Urinary bladder (tissue), 4 donors: Measurements from ENCODE around the gene COL9A3. TPM values are rescaled to one million over a fixed set of nuclear protein-coding genes. Genes with fewer than 3 reads are reported as not detected.

Experiments
- DNase-seq: peaks from one replicate; pipeline ENCODE4 v3.0.0-alpha.2; 2015; ENCODE audit errors: extremely low spot score
- H3K27ac ChIP-seq: one replicate; pipeline ENCODE4 v1.5.1; 2013; ENCODE audit warnings: low read depth, mild to moderate bottlenecking, moderate library complexity
- H3K36me3 ChIP-seq: one replicate; pipeline ENCODE4 v1.6.1; 2013; ENCODE audit warnings: mild to moderate bottlenecking, moderate library complexity; ENCODE audit not compliant: insufficient read depth
- H3K4me1 ChIP-seq: one replicate; pipeline ENCODE4 v1.6.1; 2013; ENCODE audit warnings: mild to moderate bottlenecking, moderate library complexity; ENCODE audit not compliant: insufficient read depth
- H3K4me3 ChIP-seq: one replicate; pipeline ENCODE4 v1.5.1; 2013; ENCODE audit warnings: low read depth, low read length
- WGBS: extraction: QIAGEN DNeasy Blood & Tissue Kit; methylation state at CpG from one replicate; pipeline ENCODE4 v1.1.7; 2013; 5-methylcytosine and 5-hydroxymethylcytosine counted together
- polyA plus RNA-seq: library from polyadenylated mRNA; stranded (reverse); fragments of 200-250 nt; gene quantifications from one replicate; pipeline ENCODE4 v1.2.3, GENCODE V29; 2013
- total RNA-seq: library from RNA; depleted of rRNA; stranded (reverse); fragments of >200 nt; gene quantifications from one replicate; pipeline ENCODE4 v1.2.3, GENCODE V29; 2014
- donor health status: healthy with polysubstance abuse.
- donor health status: healthy.

The COL9A3 gene
- total and polyA plus RNA-seq, 2 donors, result 9.8 to 101 TPM

- H3K27ac ChIP-seq, result no peak overlapping the region
- DNase-seq, result no peak
- 28% methylated on average over 25 of the region's 25 CpGs for WGBS
- peak overlapping the region; percentile 95 for H3K4me3 ChIP-seq
- H3K36me3 ChIP-seq, result peaks cover 2% of the 10 kb centered on the region
- peaks cover 2% of the 10 kb centered on the region for H3K4me1 ChIP-seq
Measured at GRCh38 chr20:62805711-62806382, 11.0 kb upstream of the COL9A3 start.

GRCh38 chr20:62806383-62807050 lies 10.3 kb upstream of the COL9A3 start:
- WGBS, result 65% methylated on average over 11 of the region's 11 CpGs
- peaks cover 2% of the 10 kb centered on the region for H3K4me1 ChIP-seq
- no peak for DNase-seq
- H3K4me3 ChIP-seq, result no peak overlapping the region
- no peak overlapping the region for H3K27ac ChIP-seq
- peaks cover 2% of the 10 kb centered on the region for H3K36me3 ChIP-seq

DNA sequence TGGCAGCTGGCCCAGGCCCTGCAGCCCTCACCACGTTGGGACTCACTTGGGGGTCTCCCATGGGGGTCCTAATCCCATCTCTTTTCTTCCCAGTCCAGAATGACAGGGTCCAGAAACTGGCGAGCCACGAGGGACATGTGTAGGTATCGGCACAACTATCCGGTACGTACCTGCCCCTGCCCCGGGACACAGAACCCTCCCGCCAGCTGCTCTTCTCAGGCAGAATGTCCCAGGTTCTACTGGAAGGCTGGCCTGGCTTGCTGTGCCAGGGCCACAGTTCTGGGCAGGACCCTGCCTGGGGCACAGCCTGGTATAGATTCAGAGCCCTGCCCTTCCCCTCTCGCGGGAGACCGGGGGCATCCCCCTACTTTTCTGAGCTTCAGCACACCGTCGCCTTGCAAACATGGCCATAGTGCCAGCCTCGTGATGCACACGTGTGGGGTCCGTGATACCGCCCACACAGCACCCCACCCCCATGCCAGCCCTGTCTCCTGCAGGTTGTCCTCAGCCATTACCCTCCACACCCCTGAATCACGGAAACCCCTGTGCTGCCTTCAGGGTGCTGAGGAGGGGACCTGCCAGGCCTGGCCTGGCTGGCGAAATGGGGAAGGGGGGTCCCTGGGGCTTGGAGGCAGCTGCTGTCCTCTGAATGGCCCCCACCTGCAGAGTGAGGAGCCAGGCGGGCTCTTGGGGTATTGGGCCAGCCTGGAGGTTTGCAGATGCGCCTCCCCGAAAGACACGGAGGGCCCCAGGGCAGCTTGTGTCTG lies 9.2 kb upstream of the COL9A3 start:
- Histone ChIP-seq H3K4me1 (peaks cover 2% of the 10 kb centered on the region), H3K27ac (no peak overlapping the region), H3K36me3 (peaks cover 10% of the 10 kb centered on the region), H3K4me3 (no peak overlapping the region)
- DNase-seq, result no peak
- WGBS, result 83% methylated on average over 23 of the region's 23 CpGs

DNA sequence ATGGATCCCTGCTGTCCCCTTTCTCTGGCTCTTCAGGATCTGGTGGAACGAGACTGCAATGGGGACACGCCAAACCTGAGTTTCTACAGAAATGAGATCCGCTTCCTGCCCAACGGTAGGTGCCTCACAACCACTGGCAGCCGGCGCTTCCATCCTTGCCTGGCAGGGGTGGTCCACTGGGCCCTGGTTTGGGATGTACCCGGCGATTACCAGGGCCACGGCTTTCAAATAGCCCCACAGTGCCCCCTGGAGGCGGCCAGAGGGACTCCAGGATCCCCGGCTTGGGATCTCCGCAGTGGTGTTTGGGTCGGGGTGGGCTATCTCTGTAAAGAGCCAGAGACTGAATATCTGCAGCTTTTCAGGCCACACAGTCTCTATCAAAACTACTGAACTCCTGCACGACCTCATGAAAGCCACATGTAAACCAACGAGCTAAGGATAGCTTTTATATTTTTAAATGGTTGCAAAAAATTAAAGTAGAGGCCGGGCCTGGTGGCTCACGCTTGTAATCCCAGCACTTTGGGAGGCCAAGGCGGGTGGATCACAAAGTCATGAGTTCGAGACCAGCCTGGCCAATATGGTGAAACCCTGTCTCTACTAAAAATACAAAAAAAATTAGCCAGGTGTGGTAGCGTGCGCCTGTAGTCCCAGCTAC lies 8.5 kb upstream of the COL9A3 start:
- peaks cover 12% of the 10 kb centered on the region for H3K36me3 ChIP-seq
- no peak for DNase-seq
- peaks cover 2% of the 10 kb centered on the region for H3K4me1 ChIP-seq
- no peak overlapping the region for H3K4me3 ChIP-seq
- 44% methylated on average over 21 of the region's 21 CpGs for WGBS
- H3K27ac ChIP-seq, result no peak overlapping the region

- H3K27ac ChIP-seq, result no peak overlapping the region
- no peak for DNase-seq
- H3K36me3 ChIP-seq, result peaks cover 12% of the 10 kb centered on the region
- no peak overlapping the region for H3K4me3 ChIP-seq
- WGBS, result 93% methylated on average over 24 of the region's 24 CpGs
- H3K4me1 ChIP-seq, result peaks cover 2% of the 10 kb centered on the region
Measured at GRCh38 chr20:62809530-62810428, 7.1 kb upstream of the COL9A3 start.

DNA sequence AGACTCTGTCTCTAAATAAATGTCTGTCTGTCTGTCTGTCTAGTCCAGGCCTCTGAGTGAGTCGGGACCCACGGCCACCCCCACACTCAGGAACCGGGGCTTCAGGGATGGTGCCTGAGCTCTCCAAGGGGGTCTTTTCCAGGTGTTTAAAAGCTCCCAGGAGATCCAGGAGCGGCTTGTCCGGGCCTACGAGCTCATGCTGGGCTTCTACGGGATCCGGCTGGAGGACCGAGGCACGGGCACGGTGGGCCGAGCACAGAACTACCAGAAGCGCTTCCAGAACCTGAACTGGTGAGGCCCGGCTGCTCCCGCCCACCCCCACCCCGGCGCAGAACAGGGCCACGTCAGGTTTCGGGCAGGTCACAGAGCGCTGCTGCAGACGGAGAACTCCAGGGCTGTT lies 5.5 kb upstream of the COL9A3 start:
- 94% methylated on average over 21 of the region's 21 CpGs for WGBS
- DNase-seq, result no peak
- Histone ChIP-seq H3K36me3 (peaks cover 12% of the 10 kb centered on the region), H3K27ac (no peak overlapping the region), H3K4me3 (no peak overlapping the region), H3K4me1 (peaks cover under 1% of the 10 kb centered on the region)

- 80% methylated on average over 10 of the region's 10 CpGs for WGBS
- Histone ChIP-seq H3K27ac (no peak overlapping the region), H3K4me3 (no peak overlapping the region), H3K36me3 (peaks cover 12% of the 10 kb centered on the region), H3K4me1 (peaks cover 4% of the 10 kb centered on the region)
- DNase-seq, result no peak
Measured at GRCh38 chr20:62811720-62812119, 5.1 kb upstream of the COL9A3 start.

DNA sequence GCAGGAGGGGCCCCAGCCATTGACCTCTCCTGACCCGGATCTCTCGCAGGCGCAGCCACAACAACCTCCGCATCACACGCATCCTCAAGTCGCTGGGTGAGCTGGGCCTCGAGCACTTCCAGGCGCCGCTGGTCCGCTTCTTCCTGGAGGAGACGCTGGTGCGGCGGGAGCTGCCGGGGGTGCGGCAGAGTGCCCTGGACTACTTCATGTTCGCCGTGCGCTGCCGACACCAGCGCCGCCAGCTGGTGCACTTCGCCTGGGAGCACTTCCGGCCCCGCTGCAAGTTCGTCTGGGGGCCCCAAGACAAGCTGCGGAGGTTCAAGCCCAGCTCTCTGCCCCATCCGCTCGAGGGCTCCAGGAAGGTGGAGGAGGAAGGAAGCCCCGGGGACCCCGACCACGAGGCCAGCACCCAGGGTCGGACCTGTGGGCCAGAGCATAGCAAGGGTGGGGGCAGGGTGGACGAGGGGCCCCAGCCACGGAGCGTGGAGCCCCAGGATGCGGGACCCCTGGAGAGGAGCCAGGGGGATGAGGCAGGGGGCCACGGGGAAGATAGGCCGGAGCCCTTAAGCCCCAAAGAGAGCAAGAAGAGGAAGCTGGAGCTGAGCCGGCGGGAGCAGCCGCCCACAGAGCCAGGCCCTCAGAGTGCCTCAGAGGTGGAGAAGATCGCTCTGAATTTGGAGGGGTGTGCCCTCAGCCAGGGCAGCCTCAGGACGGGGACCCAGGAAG lies 4.5 kb upstream of the COL9A3 start:
- 85% methylated on average over 43 of the region's 43 CpGs for WGBS
- H3K36me3 ChIP-seq, result peaks cover 12% of the 10 kb centered on the region
- no peak for DNase-seq

DNA sequence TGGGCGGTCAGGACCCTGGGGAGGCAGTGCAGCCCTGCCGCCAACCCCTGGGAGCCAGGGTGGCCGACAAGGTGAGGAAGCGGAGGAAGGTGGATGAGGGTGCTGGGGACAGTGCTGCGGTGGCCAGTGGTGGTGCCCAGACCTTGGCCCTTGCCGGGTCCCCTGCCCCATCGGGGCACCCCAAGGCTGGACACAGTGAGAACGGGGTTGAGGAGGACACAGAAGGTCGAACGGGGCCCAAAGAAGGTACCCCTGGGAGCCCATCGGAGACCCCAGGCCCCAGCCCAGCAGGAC lies 4.0 kb upstream of the COL9A3 start:
- H3K36me3 ChIP-seq, result peaks cover 10% of the 10 kb centered on the region
- no peak overlapping the region for H3K27ac ChIP-seq
- DNase-seq, result no peak
- H3K4me3 ChIP-seq, result no peak overlapping the region
- H3K4me1 ChIP-seq, result peaks cover 4% of the 10 kb centered on the region
- 94% methylated on average over 11 of the region's 11 CpGs for WGBS

More for the DNA sequence above, 4.5 kb upstream of the COL9A3 start:
- Histone ChIP-seq H3K27ac (no peak overlapping the region), H3K4me1 (peaks cover 4% of the 10 kb centered on the region), H3K4me3 (no peak overlapping the region)

DNA sequence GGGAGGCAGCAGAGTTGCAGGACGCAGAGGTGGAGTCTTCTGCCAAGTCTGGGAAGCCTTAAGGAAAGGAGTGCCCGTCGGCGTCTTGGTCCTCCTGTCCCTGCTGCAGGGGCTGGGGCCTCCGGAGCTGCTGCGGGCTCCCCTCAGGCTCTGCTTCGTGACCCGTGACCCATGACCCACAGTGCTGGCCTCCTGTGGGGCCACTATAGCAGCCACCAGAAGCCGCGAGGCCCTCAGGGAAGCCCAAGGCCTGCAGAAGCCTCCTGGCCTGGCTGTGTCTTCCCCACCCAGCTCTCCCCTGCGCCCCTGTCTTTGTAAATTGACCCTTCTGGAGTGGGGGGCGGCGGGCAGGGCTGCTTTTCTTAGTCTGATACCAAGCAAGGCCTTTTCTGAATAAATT lies 3.3 kb upstream of the COL9A3 start:
- no peak overlapping the region for H3K4me3 ChIP-seq
- peaks cover 10% of the 10 kb centered on the region for H3K36me3 ChIP-seq
- H3K27ac ChIP-seq, result no peak overlapping the region
- no peak for DNase-seq
- H3K4me1 ChIP-seq, result peaks cover 4% of the 10 kb centered on the region
- WGBS, result 81% methylated on average over 13 of the region's 13 CpGs

GRCh38 chr20:62814060-62814708 lies 2.7 kb upstream of the COL9A3 start:
- H3K4me3 ChIP-seq, result no peak overlapping the region
- WGBS, result 81% methylated on average over 13 of the region's 13 CpGs
- peaks cover 4% of the 10 kb centered on the region for H3K4me1 ChIP-seq
- no peak overlapping the region for H3K27ac ChIP-seq
- DNase-seq, result no peak
- peaks cover 10% of the 10 kb centered on the region for H3K36me3 ChIP-seq

GRCh38 chr20:62814709-62815065 lies 2.2 kb upstream of the COL9A3 start:
- peaks cover 4% of the 10 kb centered on the region for H3K4me1 ChIP-seq
- H3K36me3 ChIP-seq, result peaks cover 10% of the 10 kb centered on the region
- DNase-seq, result no peak
- WGBS, result 72% methylated on average over 12 of the region's 12 CpGs
- no peak overlapping the region for H3K27ac ChIP-seq
- no peak overlapping the region for H3K4me3 ChIP-seq
